SK-N-SH (cell line): ENCODE results near the gene NSD1. TPM values are rescaled to one million over a fixed set of nuclear protein-coding genes. Genes with fewer than 3 reads are reported as not detected.
A peak's percentile ranks its signal among the peaks of the same experiment; 100 is the strongest.

Experiments used
- CTCF ChIA-PET: fragments of 300-600, 350-600 bp; formaldehyde crosslinking; extraction: SDS; loops from one replicate; lab custom pipeline; 2021; lab: Yijun Ruan, JAX
- POLR2A ChIA-PET: fragments of 350-600 bp; sonication (Branson Sonifier 250); formaldehyde crosslinking; extraction: SDS; loops from one replicate; lab custom pipeline; 2020; ENCODE audit warnings: antibody characterized with exemption, inconsistent platforms; lab: Yijun Ruan, JAX
- DNase-seq: peaks from one replicate; pipeline ENCODE4 v3.0.0; 2012
- H2AFZ ChIP-seq: fragments of 200-600 bp; sonication (generic); 2 replicates; pipeline ENCODE4 v1.8.1; 2016; ENCODE audit warnings: antibody characterized with exemption, mild to moderate bottlenecking, low read depth
- H3F3A ChIP-seq: fragments of 200-600 bp; sonication (generic); replicated peaks from 2 replicates; pipeline ENCODE3; 2016; ENCODE audit warnings: antibody characterized with exemption, mild to moderate bottlenecking; ENCODE audit not compliant: insufficient read depth
- H3K27ac ChIP-seq, 2 experiments: fragments of 200-500 bp in 1 of 2; fragments of 200-600 bp in 1 of 2; sonication (Bioruptor generic) in 1 of 2; sonication (generic), shearing (Covaris generic) in 1 of 2; 2 replicates each; pipeline versions ENCODE4 v1.5.1 to v1.6.1; 2014 to 2016; ENCODE audit warnings: low read depth in 2 of 2, inconsistent platforms in 1 of 2, low read length in 1 of 2, mild to moderate bottlenecking in 1 of 2, mixed read lengths in 1 of 2
- H3K27me3 ChIP-seq: fragments of 200-600 bp; sonication (generic), shearing (Covaris generic); 2 replicates; pipeline ENCODE4 v1.6.1; 2016; ENCODE audit warnings: mixed run types; ENCODE audit not compliant: insufficient read depth
- H3K36me3 ChIP-seq, 2 experiments: fragments of 200-500 bp in 1 of 2; fragments of 200-600 bp in 1 of 2; sonication (Bioruptor generic) in 1 of 2; sonication (generic) in 1 of 2; replicated peaks in 1 of 2; 2 replicates each; pipeline versions ENCODE3 to v1.5.1; 2014 to 2016; ENCODE audit warnings: low read length in 1 of 2, mild to moderate bottlenecking in 1 of 2; ENCODE audit not compliant: insufficient read depth in 2 of 2, control insufficient read depth in 1 of 2
- H3K4me1 ChIP-seq, 2 experiments: fragments of 200-500 bp in 1 of 2; fragments of 200-600 bp in 1 of 2; sonication (Bioruptor generic) in 1 of 2; sonication (generic), shearing (Covaris generic) in 1 of 2; 2 replicates each; pipeline versions ENCODE4 v1.5.1 to v1.6.1; 2014 to 2016; ENCODE audit warnings: low read depth in 1 of 2, low read length in 1 of 2, mixed run types in 1 of 2; ENCODE audit not compliant: insufficient read depth in 2 of 2, control insufficient read depth in 1 of 2
- H3K4me2 ChIP-seq: fragments of 200-600 bp; sonication (generic), shearing (Covaris generic); 2 replicates; pipeline ENCODE4 v1.6.1; 2017; ENCODE audit warnings: mixed run types
- H3K4me3 ChIP-seq, 2 experiments: fragments of 200-500 bp in 1 of 2; fragments of 200-600 bp in 1 of 2; sonication (Bioruptor generic) in 1 of 2; sonication (generic), shearing (Covaris generic) in 1 of 2; 2 replicates each; pipeline versions ENCODE4 v1.5.1 to v1.8.1; 2014 to 2016; ENCODE audit warnings: low read depth in 2 of 2, inconsistent platforms in 1 of 2, low read length in 1 of 2, mild to moderate bottlenecking in 1 of 2, mixed read lengths in 1 of 2, moderate library complexity in 1 of 2
- H3K79me2 ChIP-seq: fragments of 200-600 bp; sonication (generic); 2 replicates; pipeline ENCODE4 v1.8.1; 2017; ENCODE audit warnings: mild to moderate bottlenecking; ENCODE audit not compliant: insufficient read depth
- H3K9ac ChIP-seq: fragments of 200-600 bp; sonication (generic); 2 replicates; pipeline ENCODE4 v1.6.1; 2017; ENCODE audit warnings: mixed run types
- H3K9me2 ChIP-seq: fragments of 200-600 bp; sonication (generic); 2 replicates; pipeline ENCODE4 v1.6.1; 2017; ENCODE audit warnings: mixed run types
- H3K9me3 ChIP-seq: fragments of 200-600 bp; sonication (generic); 2 replicates; pipeline ENCODE4 v1.6.1; 2017; ENCODE audit warnings: mixed run types, mild to moderate bottlenecking, moderate library complexity
- H4K20me1 ChIP-seq: fragments of 200-600 bp; sonication (generic); 2 replicates; pipeline ENCODE4 v1.6.1; 2017; ENCODE audit warnings: mild to moderate bottlenecking, mixed run types; ENCODE audit not compliant: insufficient read depth
- CTCF ChIP-seq: fragments of 200-600 bp; sonication (generic); IDR thresholded peaks from 2 replicates; pipeline ENCODE4 v1.6.1; 2017; ENCODE audit warnings: antibody characterized with exemption, mild to moderate bottlenecking, moderate library complexity
- ELF1 ChIP-seq: IDR thresholded peaks from 2 replicates; pipeline ENCODE4 v1.4.0; 2012
- FOXJ3 ChIP-seq: sonication (generic); formaldehyde crosslinking; IDR thresholded peaks from 2 replicates; pipeline ENCODE4 v1.5.1; 2020; ENCODE audit warnings: mild to moderate bottlenecking, missing genetic modification reagents
- NFIC ChIP-seq: IDR thresholded peaks from 2 replicates; pipeline ENCODE4 v1.4.0; 2012; ENCODE audit warnings: borderline replicate concordance
- RCOR1 ChIP-seq: fragments of 150-350 bp; IDR thresholded peaks from 2 replicates; pipeline ENCODE4 v1.6.1; 2017; ENCODE audit warnings: antibody characterized with exemption, low read length
- REST ChIP-seq: IDR thresholded peaks from 2 replicates; pipeline ENCODE4 v1.6.1; 2012; ENCODE audit warnings: mild to moderate bottlenecking, low read depth, low read length, moderate library complexity
- SIN3A ChIP-seq: IDR thresholded peaks from 2 replicates; pipeline ENCODE4 v1.6.1; 2012; ENCODE audit warnings: low read depth, mild to moderate bottlenecking, low read length, moderate library complexity, borderline replicate concordance
- TAF1 ChIP-seq: IDR thresholded peaks from 2 replicates; pipeline ENCODE4 v1.6.1; 2012; ENCODE audit warnings: low read depth, mild to moderate bottlenecking, low read length, moderate library complexity, borderline replicate concordance
- TCF12 ChIP-seq: IDR thresholded peaks from 2 replicates; pipeline ENCODE4 v1.4.0; 2012
- USF2 ChIP-seq: fragments of 150-350 bp; IDR thresholded peaks from 2 replicates; pipeline ENCODE4 v1.6.1; 2017; ENCODE audit warnings: antibody characterized with exemption, low read length, low read depth, borderline replicate concordance
- WGBS: methylation state at CpG from one replicate; pipeline ENCODE4 v1.1.6; 2017; ENCODE audit warnings: low lambda C conversion rate; 5-methylcytosine and 5-hydroxymethylcytosine counted together
- polyA plus RNA-seq, 3 experiments: library from polyadenylated mRNA; depleted of rRNA; stranded (reverse); fragments of >200 nt; gene quantifications; 2 replicates each; pipeline ENCODE4 v1.2.3, GENCODE V29; 2012

Gene NSD1
- polyA plus RNA-seq, 1 of the 3 experiments (the other 2 are of a cell fraction), result 6.7 TPM

- H3K4me1 ChIP-seq, result peaks cover 4 to 25% of the 10 kb centered on the region in 2 experiments; a peak in 1 of 4 replicates
- H2AFZ ChIP-seq, result peak overlapping the region; percentile 91; the same call in 1 of the 2 replicates
- no peak for TF ChIP-seq REST
- TF ChIP-seq USF2, result no peak
- TF ChIP-seq TAF1, result no peak
- TF ChIP-seq TCF12, result no peak
- TF ChIP-seq SIN3A, result no peak
- TF ChIP-seq FOXJ3 (CRISPR knock-in tag), result no peak
- TF ChIP-seq NFIC, result no peak
- TF ChIP-seq RCOR1, result no peak
- TF ChIP-seq ELF1, result no peak
- no peak for TF ChIP-seq CTCF
- peak overlapping the region; percentile 59 to 84 for H3K4me3 ChIP-seq
- H3F3A ChIP-seq, result peaks cover 18% of the 10 kb centered on the region
- H3K79me2 ChIP-seq, result peaks cover 52% of the 10 kb centered on the region
- peaks cover 18% of the 10 kb centered on the region for H4K20me1 ChIP-seq
- no peaks in the 10 kb centered on the region for H3K27me3 ChIP-seq
- H3K9me3 ChIP-seq, result no peaks in the 10 kb centered on the region
- ChIA-PET POLR2A (interaction anchor here (1.2 to 1.3 kb wide), 2 partner anchors 115 to 197 kb away, joined by 3 to 4 read pairs; no protein-coding TSS in a partner anchor), CTCF (interaction anchor here (1.1 to 4.3 kb wide), 7 partner anchors 12 to 201 kb away, joined by 3 to 39 read pairs (median 6); no protein-coding TSS in a partner anchor)
- H3K9me2 ChIP-seq, result no peaks in the 10 kb centered on the region
- peak overlapping the region; percentile 58 to 88; a peak in 3 of 4 replicates for H3K27ac ChIP-seq
- WGBS, result 0% methylated on average over 5 of the region's 23 CpGs
- peaks cover 7 to 12% of the 10 kb centered on the region in 2 experiments for H3K36me3 ChIP-seq
- H3K4me2 ChIP-seq, result peak overlapping the region; percentile 100
- peak; percentile 71 for DNase-seq
- H3K9ac ChIP-seq, result peak overlapping the region; percentile 85
These were observed 177.8 kb downstream of the NSD1 start for GRCh38 chr5:177311392-177311722.
